ENCODE measurements around the gene CRLF1.

Gene CRLF1

GRCh38 chr19:18648973-18649315, 42.3 kb upstream of the CRLF1 start:
- no peak for TF ChIP-seq POLR2AphosphoS5 (IDR thresholded peaks at IDR 0.05; ENCODE audit: low read depth, low read length)
- no peak for TF ChIP-seq SIN3A (IDR thresholded peaks at IDR 0.05; ENCODE audit: borderline replicate concordance, insufficient read depth, low read length)
- no peak for TF ChIP-seq REST (IDR thresholded peaks at IDR 0.05; ENCODE audit: insufficient read depth in 1 of 2, low read depth in 2 of 2, low read length in 2 of 2)
- no peak for TF ChIP-seq TAF1 (IDR thresholded peaks at IDR 0.05; ENCODE audit: borderline replicate concordance, insufficient read depth, low read length)
- TF ChIP-seq FOXP2 (optimal IDR thresholded peaks at IDR 0.05; ENCODE audit: borderline replicate concordance, extremely low read depth, extremely low read length, insufficient read depth) = no peak

- TF ChIP-seq FOXP2 (optimal IDR thresholded peaks at IDR 0.05; ENCODE audit: borderline replicate concordance, extremely low read depth, extremely low read length, insufficient read depth) (no peak), TAF1 (IDR thresholded peaks at IDR 0.05; ENCODE audit: borderline replicate concordance, insufficient read depth, low read length) (no peak), POLR2AphosphoS5 (IDR thresholded peaks at IDR 0.05; ENCODE audit: low read depth, low read length) (no peak), SIN3A (IDR thresholded peaks at IDR 0.05; ENCODE audit: borderline replicate concordance, insufficient read depth, low read length) (no peak), REST (IDR thresholded peaks at IDR 0.05; ENCODE audit: insufficient read depth in 1 of 2, low read depth in 2 of 2, low read length in 2 of 2) (no peak)
These were observed 41.2 kb upstream of the CRLF1 start for GRCh38 chr19:18647807-18648206.

DNA sequence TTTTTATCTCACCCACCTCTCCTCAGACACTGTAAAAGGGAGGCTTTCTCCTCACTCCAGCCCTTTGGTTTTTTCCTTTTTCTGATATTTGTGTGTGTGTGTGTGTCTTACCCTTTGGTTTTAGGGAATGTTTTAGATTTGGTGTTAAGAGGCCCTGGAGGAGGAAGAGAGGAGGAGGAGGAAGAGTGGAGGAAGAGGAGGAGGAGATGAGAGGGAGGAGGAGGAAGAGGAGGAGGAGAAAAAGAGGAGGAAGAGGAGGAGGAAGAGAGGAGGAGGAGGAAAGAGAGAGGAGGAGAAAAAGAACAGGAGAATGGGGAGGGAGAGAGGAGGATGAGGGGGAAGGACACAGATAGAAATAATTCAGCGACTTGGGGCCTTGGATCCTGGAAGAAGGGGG, 40.8 kb upstream of the CRLF1 start:
- no peak for TF ChIP-seq REST (IDR thresholded peaks at IDR 0.05; ENCODE audit: insufficient read depth in 1 of 2, low read depth in 2 of 2, low read length in 2 of 2)
- no peak for TF ChIP-seq TAF1 (IDR thresholded peaks at IDR 0.05; ENCODE audit: borderline replicate concordance, insufficient read depth, low read length)
- no peak for TF ChIP-seq FOXP2 (optimal IDR thresholded peaks at IDR 0.05; ENCODE audit: borderline replicate concordance, extremely low read depth, extremely low read length, insufficient read depth)
- no peak for TF ChIP-seq SIN3A (IDR thresholded peaks at IDR 0.05; ENCODE audit: borderline replicate concordance, insufficient read depth, low read length)
- TF ChIP-seq POLR2AphosphoS5 (IDR thresholded peaks at IDR 0.05; ENCODE audit: low read depth, low read length) = no peak

GRCh38 chr19:18646535-18647370, 40.2 kb upstream of the CRLF1 start:
- no peak for TF ChIP-seq FOXP2 (optimal IDR thresholded peaks at IDR 0.05; ENCODE audit: borderline replicate concordance, extremely low read depth, extremely low read length, insufficient read depth)
- no peak for TF ChIP-seq TAF1 (IDR thresholded peaks at IDR 0.05; ENCODE audit: borderline replicate concordance, insufficient read depth, low read length)
- TF ChIP-seq REST (IDR thresholded peaks at IDR 0.05; ENCODE audit: insufficient read depth in 1 of 2, low read depth in 2 of 2, low read length in 2 of 2) = no peak
- no peak for TF ChIP-seq POLR2AphosphoS5 (IDR thresholded peaks at IDR 0.05; ENCODE audit: low read depth, low read length)
- TF ChIP-seq SIN3A (IDR thresholded peaks at IDR 0.05; ENCODE audit: borderline replicate concordance, insufficient read depth, low read length) = no peak

All from PFSK-1 (cell line).